HuH-7.5 (cell line): ENCODE data around the gene TIMM21.

ENCODE experiments used
- DNase-seq: peaks from one replicate; pipeline ENCODE4 v3.0.0; 2011; ENCODE audit warnings: low spot score

The TIMM21 gene, protein sequence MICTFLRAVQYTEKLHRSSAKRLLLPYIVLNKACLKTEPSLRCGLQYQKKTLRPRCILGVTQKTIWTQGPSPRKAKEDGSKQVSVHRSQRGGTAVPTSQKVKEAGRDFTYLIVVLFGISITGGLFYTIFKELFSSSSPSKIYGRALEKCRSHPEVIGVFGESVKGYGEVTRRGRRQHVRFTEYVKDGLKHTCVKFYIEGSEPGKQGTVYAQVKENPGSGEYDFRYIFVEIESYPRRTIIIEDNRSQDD

DNA sequence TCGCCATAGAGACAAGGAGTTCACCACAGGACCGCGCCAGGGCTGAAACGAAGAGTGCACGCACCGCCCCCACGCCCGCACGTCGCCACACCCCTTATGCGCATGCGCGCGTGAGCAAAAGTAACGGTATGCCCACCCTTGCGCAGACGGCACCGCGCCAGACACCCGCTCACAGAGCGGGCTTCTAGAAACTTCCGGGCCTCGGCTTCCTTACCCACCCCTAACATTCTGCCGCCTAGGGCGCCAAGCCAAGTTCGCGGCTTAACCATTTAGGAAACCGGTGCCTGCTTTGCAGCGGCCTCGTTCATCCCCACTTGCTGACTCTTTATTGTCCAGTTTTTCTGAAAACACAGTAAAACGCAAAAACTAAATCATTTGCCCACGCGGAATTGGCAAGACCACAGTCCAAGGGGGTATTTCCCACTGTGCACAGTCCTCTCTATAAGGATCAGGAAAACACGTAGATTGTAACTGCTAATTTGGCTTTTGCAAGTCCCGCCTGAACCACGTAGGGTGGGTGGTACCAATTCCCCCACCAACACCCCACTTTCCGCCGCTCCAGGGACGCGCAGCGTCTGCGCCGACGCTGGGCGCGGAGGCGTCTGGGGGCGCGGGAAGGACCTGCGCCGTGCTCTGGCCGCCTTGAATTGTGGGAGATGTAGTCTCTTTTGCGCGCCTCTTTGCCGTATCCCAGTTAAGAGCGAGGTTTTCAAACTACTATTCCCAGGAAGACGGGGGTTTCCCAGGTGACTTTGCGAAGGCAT is at the start of gene TIMM21, which contains the start of gene FBXO15:
TIMM21 (plus strand) TSS at position 745 of the 764 bp plus-strand sequence. CDS start 286 bp downstream, outside the sequence.
FBXO15 (minus strand) TSS at position 56 of the 764 bp plus-strand sequence; CDS start at position 7, 49 bp downstream.
- peak; percentile 67 for DNase-seq

DNA sequence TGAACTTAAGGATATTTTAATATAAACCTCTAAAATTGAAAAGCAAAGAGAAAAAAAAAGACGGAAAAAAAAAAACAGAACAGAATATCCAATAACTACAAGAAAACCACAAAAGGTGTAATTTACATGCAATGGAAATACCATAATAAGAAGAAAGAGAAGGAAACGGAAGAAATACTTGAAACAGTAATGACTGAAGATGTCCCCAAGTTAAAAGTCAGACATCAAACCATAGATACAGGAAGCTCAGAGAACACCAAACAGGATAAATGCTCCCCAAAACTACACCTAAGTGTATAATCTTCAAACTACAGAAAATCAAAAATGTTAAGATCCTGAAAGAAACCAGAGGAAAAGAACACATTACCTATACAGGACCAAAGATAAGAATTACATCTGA is 39.9 kb upstream of the TIMM21 start:
- DNase-seq, result no peak

DNA sequence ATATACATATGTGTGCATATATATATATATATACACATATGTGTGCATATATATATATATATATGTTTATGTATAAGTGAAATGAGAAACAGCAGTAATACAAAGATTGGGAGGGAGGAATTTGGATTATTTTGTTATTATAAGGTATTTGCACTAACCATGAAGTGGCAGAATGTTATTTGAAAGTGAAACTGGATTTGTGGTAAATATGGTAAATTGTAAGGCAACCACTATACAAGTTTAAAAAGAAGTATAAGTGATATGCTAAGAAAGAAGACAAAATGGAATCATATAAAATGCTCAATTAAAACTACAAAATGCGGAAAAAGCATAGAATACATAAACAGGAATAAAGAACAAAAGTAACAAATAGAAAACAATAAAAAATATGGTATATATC is 38.2 kb upstream of the TIMM21 start:
- no peak for DNase-seq

DNA sequence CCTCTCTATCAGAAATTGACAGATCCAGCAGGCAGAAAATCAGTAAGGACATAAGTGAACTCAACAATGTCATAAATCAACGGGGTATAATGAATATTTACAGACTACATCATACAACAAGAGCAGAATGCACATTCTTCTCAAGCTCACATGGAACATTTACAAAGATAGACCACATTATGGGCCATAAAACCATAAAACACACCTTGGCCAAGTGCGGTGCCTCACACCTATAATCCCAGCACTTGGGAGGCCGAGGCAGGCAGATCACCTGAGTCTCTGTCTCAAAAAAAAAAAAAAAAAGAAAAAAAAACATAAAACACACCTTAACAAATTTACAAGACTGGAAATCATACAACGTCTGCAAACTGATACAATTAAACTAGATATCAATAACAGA is 37.3 kb upstream of the TIMM21 start:
- no peak for DNase-seq

DNA sequence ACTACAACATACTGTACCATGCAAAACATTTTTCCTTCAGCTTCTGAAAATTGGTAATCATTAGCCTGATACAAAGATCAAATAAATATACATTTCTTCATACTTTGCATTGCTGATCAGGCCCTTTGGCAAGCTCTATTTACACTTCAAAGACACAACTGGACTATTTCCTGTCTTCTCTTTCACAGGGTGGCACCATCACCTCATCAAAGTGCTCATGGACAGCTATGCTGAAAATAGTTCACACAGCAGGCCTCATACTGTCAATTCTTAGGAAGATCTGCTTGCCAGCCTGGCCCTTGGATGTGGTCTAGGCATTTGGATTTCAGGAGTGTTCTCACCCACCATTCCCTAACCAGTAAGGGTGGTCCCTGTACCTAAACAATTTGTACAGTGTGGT is 34.6 kb upstream of the TIMM21 start:
- no peak for DNase-seq

DNA sequence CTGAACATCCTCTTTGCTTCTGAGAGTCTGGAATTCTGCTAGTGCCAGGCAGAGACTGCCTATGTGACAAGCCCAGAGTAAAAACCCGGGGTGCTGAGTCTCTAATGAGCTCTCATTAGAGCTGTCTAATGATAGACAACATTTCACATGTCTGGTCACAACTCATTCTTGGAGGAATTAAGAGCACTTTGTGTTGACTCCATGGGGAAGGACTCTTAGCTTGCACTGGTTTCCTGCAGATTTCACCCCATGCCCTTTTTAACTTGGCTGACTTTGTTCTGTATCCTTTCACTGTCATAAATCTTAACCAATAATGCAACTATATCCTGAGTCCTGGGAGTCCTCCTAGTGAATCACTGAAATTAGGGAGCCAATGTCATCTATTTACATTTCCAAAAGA is 34.2 kb upstream of the TIMM21 start:
- no peak for DNase-seq

DNA sequence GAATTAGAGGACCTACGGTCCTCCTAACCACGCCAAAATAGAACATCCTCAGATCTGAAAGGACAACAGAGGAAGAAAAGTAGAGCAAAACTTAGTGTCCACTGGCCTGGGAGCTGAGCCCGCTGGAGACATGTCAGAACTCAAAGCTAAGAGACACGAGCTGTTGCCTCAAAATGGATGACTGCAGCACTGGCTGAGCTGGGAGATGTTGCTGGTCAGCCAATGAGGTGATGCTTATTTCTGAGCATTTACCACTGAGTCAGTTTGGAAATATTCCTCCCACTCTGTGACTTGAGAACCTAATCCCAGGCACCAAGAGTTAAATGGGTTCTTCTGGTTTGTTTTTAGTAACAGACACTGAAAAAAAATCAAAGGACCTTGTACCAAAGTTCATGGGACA is 33.3 kb upstream of the TIMM21 start:
- no peak for DNase-seq

DNA sequence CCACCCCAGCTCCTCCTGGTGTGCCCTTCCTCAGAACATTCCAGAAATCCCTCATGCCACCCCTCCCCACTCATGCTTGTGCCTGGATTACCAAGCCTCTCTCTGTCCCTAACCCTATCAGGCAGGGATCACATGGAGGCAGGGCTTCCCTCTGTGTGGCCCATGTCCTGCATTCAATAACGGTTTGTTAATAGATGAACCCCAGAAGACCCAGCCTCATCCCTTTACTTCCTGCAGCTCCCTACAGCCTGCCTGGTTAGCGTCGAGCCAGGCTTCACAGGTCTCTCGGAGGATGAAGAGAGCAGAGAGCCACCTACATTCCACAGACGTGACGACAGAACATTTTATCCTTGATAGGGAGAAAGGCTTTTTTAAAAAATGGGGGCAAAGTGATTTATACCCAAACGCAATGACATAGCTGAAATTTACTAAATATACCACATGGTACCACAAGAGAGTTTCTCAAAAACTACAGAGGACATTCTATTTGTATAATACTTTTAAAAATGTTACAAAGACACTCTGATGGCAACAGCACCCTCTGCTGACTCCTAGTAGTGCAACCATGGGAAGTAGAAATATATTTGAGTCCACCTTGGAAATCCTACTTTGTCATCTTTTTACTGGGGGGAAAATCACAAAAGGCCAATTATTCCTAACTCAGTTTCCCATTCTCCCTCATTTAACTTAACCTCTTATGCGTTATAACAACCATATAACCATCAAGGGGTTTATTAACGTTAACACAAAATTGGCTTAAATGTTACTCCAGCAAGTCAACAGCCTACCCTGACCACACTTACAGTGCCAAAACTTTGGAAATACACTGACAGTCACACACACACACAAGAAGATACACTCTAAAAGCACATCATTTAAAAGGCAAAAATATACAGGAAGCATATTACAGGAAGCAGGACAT is 31.4 kb upstream of the TIMM21 start:
- DNase-seq, result no peak

DNA sequence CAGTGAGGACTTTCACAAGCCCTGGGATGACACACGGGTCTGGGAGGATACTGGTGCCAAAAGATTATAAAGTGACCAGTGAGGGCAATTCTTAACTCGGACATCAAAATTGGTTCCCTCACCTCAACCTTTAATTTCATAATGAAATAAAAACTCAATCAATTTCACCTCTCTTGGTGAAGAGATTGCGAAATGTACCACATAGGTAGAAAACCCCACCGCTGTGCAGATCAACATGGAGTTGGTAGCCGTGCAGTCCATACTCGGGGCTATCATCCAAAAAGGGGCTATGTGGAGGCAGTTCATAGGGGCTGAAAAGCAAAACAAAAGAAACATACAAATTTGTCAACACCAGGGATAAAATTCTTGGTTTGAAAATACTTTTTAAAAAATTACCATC is 25.1 kb upstream of the TIMM21 start:
- no peak for DNase-seq

DNA sequence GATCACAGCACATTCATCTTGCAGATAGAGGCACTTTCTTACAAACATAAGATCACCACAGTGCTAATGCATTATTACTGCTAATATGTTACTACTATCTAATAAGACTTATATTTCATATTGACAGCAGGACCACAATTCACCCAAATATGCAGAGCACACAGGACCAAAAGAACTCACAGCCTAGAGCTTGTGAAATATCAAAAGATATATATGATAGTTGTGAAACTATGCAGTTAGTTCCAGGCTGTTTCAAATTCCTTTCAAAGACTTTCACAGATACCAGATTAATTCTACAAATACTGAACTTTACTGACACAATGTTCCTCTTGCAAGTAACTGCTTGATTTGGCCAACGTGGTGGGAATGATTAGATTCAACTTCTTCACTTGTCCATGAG is 23.7 kb upstream of the TIMM21 start:
- no peak for DNase-seq

DNA sequence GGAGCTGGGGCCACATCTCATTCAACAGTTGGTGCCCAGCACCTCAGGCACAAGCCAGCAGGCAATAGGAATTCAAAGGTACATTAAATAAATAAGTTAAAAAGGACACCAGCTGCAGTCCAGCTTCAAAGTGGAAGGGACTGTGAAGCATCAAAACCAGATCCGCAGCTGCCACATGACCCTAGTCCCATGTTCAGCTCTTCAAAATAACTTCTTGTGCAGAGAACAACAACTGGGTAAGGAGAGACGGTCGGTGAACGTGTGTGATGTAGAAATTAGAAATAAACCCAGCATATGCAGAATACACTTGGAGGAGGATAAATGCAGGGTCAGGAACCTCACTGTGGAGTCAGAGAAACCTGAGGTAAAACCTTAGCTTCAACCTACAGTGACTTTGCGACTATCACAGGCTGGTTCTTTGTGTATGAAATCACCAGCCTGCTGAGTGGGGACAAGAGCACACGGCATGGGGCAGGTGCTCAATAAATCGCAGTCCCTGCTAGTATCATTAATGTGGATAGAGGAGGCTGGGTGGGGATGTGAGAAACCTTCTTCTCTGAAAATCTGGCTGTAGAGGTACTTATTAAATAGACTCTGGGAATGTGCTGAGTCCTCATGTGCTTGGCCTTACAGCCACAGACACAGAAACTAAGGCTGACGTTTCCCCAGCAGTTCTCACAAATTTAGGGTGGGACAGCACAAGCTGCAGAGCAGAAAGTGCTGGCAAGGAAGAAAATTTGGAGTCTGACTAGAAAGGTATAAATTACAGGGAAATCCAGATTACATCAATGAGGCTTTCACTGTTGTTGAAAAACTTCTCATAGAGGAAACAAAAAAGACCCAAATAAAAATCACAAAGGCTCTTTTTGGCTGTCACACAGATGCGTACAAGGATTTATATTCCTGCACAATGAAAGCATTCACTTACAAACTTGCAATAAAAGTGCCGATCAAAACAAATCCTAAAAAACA is 21.4 kb upstream of the TIMM21 start:
- no peak for DNase-seq

DNA sequence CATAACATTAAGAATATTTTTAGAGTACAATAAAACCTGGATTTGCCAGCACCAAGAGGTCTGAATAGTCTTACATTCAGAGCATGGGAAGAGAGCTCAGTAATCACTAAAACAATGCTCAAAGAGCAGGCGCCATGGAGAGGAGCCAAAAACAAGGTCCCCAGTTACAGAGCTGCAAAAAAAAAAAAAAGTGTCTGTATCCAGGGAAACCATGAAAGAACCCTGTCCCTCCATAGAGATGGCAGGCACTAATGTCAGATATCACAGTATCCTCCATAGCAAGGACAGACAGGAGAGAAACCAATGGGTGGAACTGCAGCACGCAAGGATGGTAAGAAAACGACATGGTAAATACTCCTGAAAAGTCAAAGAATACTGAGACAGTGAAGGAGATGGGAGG is 20.2 kb upstream of the TIMM21 start:
- no peak for DNase-seq

DNA sequence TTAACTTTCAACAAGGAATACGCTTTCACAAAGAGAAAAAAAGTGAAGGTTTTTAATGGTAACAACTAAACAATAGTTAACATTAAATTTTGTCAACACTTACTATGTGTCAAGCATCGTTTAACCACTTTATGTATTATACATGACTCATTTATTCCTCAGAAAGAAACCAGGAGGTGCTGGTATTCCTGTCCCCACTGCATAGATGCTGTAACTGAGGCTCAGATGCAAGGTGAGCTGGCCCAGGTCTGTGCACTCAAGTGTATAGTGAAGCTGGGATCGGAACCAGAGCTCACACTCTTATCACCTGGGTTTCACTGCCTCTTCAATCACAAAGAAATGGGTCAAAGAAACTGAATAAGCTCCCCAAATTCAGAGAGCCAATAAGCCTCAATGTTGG is 17.2 kb upstream of the TIMM21 start:
- no peak for DNase-seq

DNA sequence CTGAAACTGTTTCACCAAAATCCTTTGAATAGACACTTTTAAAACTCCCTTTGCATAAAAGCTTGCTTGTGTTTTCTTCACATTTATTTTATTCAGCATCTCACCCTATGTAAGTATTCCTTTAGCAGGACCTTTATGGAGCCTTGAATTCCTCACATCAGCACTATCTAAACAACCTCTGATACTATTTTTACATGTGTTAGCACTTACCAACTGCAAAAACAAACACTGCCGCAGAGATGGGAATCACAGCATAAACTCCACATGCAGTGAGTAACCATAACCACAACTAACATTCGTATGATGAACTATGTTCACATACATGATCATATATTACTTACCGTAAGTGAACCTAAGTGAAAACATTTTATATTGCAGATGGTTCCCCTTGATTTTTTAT is 16.1 kb upstream of the TIMM21 start:
- no peak for DNase-seq

DNA sequence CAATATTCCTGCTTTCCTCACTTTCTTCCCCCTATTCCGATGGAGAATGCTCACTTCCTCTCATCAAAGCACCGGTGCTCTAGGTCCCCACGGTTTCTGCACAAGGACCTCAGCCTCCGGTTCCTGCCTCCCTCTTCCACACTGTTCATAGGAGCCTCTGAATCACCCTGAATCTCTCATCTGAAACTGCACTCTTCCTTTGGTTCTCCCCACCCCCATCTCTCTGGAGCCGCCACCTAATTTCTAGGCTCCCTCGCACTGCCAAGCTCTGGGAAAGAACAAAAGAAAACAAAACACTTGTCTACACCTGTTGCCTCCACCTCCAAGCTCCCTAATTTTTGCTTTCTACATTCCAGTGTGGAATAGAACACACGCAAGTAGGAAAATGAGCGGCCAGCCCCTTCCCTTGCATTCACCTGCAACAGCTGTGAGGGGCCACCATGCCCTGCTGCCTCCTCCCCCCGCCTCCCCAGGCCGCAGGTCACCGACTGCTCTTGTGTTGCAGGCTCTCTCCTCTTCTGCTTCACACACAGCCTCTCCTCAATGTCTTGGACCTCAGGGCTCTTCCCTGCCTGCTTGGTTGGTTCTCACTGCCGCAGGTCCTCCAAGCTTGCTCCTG is 10.3 kb upstream of the TIMM21 start:
- no peak for DNase-seq

DNA sequence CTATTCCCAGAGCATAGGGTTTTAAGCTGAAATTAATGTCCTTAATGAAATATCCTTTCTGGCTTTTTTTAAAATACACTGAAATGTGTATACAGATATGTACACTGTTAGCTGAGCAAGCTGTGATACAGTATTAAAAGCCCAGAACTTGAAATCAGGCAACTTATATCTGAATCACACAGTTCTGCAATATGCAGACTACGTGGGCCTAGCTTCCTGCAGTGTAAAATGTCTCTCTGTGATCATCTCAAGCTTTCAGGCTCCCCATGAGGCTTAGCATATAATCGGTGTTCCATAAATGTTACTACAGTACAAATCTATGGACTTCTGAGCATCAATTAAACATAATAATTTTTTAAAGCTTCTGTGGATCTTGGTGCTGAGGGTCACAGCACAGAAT is 8.9 kb upstream of the TIMM21 start:
- no peak for DNase-seq

DNA sequence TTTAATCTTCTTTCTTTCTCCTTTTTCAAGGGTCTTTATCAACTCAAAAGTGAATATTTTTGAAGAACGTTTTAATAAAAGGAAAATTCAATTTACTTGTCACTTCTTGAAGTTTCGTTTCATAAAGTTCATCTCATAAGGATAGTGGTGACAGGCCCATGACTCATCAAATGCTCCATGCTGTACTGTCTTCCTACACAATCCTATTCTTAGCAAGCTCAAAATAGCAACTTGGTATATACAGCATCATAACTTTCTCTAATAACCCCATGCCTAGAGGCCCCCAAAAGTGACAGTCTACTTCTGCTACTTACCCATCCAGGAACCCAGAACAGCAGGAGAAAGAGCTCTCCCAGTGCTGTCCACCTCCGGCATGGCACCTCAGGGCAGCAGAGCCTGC is 8.4 kb upstream of the TIMM21 start:
- DNase-seq, result no peak

DNA sequence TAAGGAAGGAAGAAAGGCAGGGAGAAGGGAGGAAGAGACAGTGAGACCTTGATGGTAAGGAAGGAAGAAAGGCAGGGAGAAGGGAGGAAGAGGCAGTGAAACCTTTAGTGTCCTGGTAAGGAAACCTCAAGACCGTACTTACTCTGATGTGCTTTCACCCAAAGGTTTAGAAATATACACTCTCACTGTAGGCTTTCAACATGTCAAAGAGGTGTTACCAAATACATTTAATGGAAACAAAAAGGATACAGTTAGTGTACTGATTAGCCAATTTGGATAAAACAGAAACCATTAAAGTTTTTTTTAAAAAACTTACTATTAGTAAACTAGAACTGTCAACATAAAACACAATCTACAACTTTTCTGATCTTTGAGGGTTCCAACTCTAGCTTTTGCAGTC is 7.7 kb upstream of the TIMM21 start:
- no peak for DNase-seq

DNA sequence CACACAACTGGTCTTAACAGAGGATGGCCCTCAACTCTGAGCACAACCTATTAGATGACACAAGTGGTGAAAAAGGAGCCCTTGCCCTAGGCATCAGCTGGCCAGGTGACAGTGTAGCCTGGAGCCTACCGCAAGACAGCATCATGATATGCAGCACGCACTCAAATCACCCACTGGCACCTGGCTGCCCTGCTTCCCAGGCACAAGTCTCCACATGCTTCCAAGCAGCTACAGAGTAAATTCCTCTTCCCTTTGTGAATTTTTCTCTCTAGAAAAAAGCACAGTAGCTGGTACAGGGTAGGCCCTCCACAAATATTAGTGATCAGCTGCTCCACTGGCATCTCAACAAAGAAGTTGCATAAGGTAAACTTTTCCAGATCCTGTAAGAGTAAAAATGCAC is 6.7 kb upstream of the TIMM21 start:
- no peak for DNase-seq

DNA sequence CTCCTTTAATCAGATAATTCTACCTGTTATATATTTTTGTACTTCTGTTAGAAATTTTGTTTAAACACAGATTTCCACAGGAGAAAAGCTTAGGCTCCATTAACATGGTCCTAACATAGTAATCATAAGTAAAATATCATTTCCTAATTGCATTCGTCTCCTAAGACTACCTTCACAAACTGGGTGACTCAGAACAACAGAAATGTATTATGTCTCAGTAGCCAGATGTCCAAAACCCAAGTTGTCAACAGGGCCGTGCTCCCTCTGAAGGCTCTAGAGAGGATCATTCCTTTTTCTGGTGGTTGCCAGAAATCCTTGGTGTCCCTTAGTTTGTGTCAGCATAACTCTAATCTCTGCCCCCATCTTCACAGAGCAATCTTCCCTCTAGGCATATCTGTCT is 6.1 kb upstream of the TIMM21 start:
- no peak for DNase-seq

DNA sequence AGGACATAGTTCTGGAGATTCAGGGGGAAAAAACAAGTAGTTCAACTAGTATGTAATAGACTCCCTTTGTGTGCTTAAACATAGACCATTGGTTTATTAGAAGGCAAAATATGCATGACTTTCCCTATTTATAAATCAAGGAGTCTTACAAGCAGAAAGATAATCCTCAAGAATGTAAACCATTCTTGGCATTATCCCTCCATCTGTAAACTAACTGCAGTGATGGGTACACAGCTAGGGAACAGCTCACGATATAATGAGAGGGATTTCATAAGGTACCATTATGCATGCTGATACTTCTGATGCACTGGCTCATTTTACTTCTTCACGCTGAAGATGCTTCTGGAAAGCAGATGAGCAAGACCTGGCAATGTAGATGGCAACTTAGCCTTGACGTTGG is 1.6 kb upstream of the TIMM21 start:
- no peak for DNase-seq
